ENCODE data around the gene SHLD2. TPM values are rescaled to one million over a fixed set of nuclear protein-coding genes. Genes with fewer than 3 reads are reported as not detected.
"Not testable (repeated sequence)": the region's sequence is repeated elsewhere in the genome, so short reads cannot be mapped to it uniquely, and the experiment has no call there.

The SHLD2 gene
- total and polyA plus RNA-seq, 9 donors: 11.5 to 32.3 (median 24.8) TPM

DNA sequence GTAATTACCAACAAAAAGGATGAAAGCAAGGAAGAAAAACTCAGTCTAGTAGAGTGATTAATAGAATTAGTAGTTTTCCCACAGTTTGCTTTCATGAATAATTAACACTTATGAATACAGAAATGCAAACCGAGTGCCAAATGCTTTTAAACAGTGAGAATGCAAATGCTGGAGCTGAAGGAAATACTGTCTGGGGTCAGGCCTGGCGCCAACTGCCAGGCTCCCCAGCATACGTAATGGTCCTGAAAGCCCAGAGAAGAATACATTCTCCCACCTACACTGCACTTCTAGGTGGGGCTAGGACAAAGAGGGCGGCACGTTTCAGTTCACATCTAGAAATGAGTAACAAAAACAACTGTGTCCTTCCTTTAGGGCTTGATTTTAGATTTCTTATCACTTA lies 30.4 kb upstream of the SHLD2 start:
- no peaks in the 10 kb centered on the region for H3K36me3 ChIP-seq
- H3K4me1 ChIP-seq (ENCODE audit: insufficient read depth): no peaks in the 10 kb centered on the region
- DNase-seq: no peak
- H3K4me3 ChIP-seq: no peak overlapping the region
- no peaks in the 10 kb centered on the region for H3K27me3 ChIP-seq
- H3K9me3 ChIP-seq: no peaks in the 10 kb centered on the region
- TF ChIP-seq CTCF (IDR thresholded peaks at IDR 0.05) (no peak), POLR2A (IDR thresholded peaks at IDR 0.05) (no peak), EP300 (IDR thresholded peaks at IDR 0.05) (no peak)
- no peak overlapping the region for H3K27ac ChIP-seq
- intact Hi-C loops (cut with DNase I): no loop called here
- 67 to 82% (median 68%) methylated on average over 5 of the region's 5 CpGs for WGBS, 3 donors

DNA sequence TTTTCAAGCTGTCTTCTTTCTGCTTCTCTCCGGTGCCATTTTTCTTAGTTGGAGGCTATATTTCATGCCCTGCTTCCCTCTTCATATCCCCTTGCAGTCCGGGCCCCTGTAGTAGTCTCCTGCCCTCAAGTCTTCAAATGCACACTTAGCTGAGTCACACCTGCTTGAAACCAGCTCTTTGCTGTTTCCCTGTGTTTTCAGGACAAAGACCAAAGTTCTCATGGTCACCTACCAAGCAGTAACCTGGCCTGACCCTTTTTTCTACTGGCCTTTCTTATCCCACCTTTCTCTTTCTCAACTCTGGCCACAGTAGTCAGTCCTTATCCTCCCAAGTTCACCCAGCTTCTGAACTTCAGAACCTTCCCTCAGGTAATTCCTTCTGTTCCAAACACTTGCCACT lies 28.8 kb upstream of the SHLD2 start:
- WGBS, 3 donors: 91 to 94% (median 92%) methylated on average over 2 of the region's 2 CpGs
- H3K4me1 ChIP-seq (ENCODE audit: insufficient read depth): no peaks in the 10 kb centered on the region
- no peak overlapping the region for H3K4me3 ChIP-seq
- no peaks in the 10 kb centered on the region for H3K27me3 ChIP-seq
- intact Hi-C loops (cut with DNase I): no loop called here
- no peak for DNase-seq
- no peak overlapping the region for H3K27ac ChIP-seq
- H3K9me3 ChIP-seq: no peaks in the 10 kb centered on the region
- H3K36me3 ChIP-seq: no peaks in the 10 kb centered on the region
- TF ChIP-seq POLR2A (IDR thresholded peaks at IDR 0.05) (no peak), CTCF (IDR thresholded peaks at IDR 0.05) (no peak), EP300 (IDR thresholded peaks at IDR 0.05) (no peak)

- Histone ChIP-seq H3K4me3 (no peak overlapping the region), H3K4me1 (ENCODE audit: insufficient read depth) (no peaks in the 10 kb centered on the region), H3K27me3 (no peaks in the 10 kb centered on the region), H3K27ac (no peak overlapping the region), H3K9me3 (no peaks in the 10 kb centered on the region), H3K36me3 (no peaks in the 10 kb centered on the region)
- 95 to 100% (median 98%) methylated on average over 1 of the region's 1 CpG for WGBS, 3 donors
- TF ChIP-seq POLR2A (IDR thresholded peaks at IDR 0.05) (no peak), CTCF (IDR thresholded peaks at IDR 0.05) (no peak), EP300 (IDR thresholded peaks at IDR 0.05) (no peak)
- intact Hi-C loops (cut with DNase I): no loop called here
- no peak for DNase-seq
Measured at GRCh38 chr10:87066865-87067264, 28.1 kb upstream of the SHLD2 start.

DNA sequence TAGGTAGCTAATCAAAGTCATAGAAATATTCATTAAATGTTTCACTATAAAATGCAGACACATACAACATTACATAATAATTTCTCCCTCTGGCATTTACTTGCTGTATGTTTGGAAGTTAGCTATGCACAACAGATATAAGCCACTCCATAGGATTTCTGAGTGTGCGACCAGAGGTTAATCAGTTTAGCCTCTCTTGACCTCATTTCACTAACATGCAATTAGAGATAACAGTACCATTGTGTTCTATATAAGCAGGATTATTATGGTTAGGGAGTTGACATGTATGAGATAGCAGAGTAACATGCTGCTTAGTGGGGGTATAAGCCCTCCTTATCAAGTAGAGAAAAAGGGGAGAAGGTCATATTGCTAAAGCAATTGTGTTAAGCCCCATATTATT lies 26.7 kb upstream of the SHLD2 start:
- no peaks in the 10 kb centered on the region for H3K4me1 ChIP-seq (ENCODE audit: insufficient read depth)
- no peak overlapping the region for H3K4me3 ChIP-seq
- TF ChIP-seq CTCF (IDR thresholded peaks at IDR 0.05): no peak
- no peak for TF ChIP-seq EP300 (IDR thresholded peaks at IDR 0.05)
- no peak for TF ChIP-seq POLR2A (IDR thresholded peaks at IDR 0.05)
- H3K27me3 ChIP-seq: no peaks in the 10 kb centered on the region
- H3K36me3 ChIP-seq: no peaks in the 10 kb centered on the region
- DNase-seq: no peak
- WGBS, 3 donors: 85 to 93% (median 88%) methylated on average over 1 of the region's 1 CpG
- intact Hi-C loops (cut with DNase I): no loop called here
- no peak overlapping the region for H3K27ac ChIP-seq
- no peaks in the 10 kb centered on the region for H3K9me3 ChIP-seq

GRCh38 chr10:87072449-87072848 lies 22.6 kb upstream of the SHLD2 start:
- TF ChIP-seq EP300 (IDR thresholded peaks at IDR 0.05): no peak
- no peak for TF ChIP-seq POLR2A (IDR thresholded peaks at IDR 0.05)
- TF ChIP-seq CTCF (IDR thresholded peaks at IDR 0.05): no peak
- no peak overlapping the region for H3K4me3 ChIP-seq
- no peaks in the 10 kb centered on the region for H3K36me3 ChIP-seq
- no peak for DNase-seq
- WGBS, 3 donors: 73 to 77% (median 74%) methylated on average over 2 of the region's 2 CpGs
- H3K27me3 ChIP-seq: no peaks in the 10 kb centered on the region
- no peaks in the 10 kb centered on the region for H3K9me3 ChIP-seq
- intact Hi-C loops (cut with DNase I): no loop called here
- H3K27ac ChIP-seq: no peak overlapping the region
- H3K4me1 ChIP-seq (ENCODE audit: insufficient read depth): no peaks in the 10 kb centered on the region

DNA sequence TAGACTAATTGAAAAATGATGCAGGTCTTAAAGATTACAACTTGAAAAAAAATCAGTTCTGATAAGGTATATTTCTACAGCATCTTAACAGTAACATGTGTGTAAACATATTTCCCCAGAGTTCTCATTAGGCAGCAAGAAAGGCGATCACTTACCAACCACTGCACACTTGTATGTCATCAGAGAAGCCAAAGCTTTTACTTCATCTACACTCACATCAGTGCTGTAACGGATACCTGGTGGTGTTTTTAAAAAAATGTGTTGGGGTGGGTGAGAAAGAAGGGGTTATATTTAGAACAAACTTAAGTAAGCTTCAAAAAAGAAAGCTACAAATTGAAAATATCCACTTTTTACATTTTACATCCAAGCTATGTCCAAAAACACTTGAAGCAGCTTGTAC lies 18.6 kb upstream of the SHLD2 start:
- 89 to 92% (median 89%) methylated on average over 2 of the region's 2 CpGs for WGBS, 3 donors
- H3K36me3 ChIP-seq; H3K27me3 ChIP-seq; H3K4me1 ChIP-seq (ENCODE audit: insufficient read depth); H3K9me3 ChIP-seq; intact Hi-C loops (cut with DNase I); DNase-seq; H3K27ac ChIP-seq; H3K4me3 ChIP-seq: not testable (repeated sequence)

Measured in ovary (tissue), 9 donors.